NK-92 treated with Interleukin-12 subunit alpha and Interleukin-12 subunit beta, amount 100 ng/mL, for 24 hours (cell line): ENCODE data around the gene CHRM5.
"Not testable (repeated sequence)": the region's sequence is repeated elsewhere in the genome, so short reads cannot be mapped to it uniquely, and the experiment has no call there.

ENCODE experiments used
- DNase-seq: peaks from one replicate; lab custom pipeline; 2025; lab: John Stamatoyannopoulos, UW

CHRM5 gene

DNA sequence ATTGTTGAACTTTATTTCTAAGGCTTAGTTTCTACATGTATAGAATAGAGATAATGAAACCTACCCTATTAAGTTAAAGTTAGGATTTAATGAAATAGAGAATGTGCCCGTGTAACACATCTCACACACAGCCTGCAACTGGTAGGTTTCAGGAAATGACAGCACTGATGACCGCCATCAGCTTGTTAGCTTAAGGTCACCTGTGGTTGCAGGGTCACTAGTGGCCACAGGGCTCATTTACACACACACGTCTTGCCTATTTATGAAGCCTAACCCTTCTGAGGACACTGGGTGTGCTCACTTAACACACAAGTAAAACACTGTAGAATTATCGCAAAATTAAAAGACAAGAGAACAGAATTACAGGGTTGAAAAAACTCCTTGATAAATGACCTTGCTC lies 20.1 kb downstream of the CHRM5 start:
- no peak for DNase-seq

DNA sequence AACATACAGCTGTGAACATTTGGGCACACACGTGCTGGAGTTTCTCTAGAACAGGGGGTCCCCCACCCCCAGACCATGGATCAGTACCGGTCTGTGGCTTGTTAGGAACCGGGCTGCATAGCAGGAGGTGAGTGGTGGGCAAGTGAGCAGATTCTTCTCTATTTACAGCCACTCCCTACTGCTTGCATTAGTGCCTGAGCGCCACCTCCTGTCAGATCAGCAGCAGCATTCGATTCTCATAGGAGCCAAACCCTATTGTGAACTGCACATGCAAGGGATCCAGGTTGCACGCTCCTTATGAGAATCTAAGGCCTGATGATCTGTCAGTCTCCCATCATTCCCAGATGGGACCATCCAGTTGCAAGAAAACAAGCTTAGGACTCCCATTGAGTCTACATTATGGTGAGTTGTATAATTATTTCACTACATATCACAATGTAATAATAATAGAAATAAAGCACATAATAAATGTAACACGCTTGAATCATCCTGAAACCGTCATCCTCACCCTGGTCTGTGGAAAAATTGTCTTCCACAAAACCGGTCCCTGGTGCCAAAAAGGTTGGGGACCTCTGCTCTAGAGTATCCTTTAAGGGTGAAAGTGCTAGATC lies 25.8 kb downstream of the CHRM5 start:
- DNase-seq = no peak

DNA sequence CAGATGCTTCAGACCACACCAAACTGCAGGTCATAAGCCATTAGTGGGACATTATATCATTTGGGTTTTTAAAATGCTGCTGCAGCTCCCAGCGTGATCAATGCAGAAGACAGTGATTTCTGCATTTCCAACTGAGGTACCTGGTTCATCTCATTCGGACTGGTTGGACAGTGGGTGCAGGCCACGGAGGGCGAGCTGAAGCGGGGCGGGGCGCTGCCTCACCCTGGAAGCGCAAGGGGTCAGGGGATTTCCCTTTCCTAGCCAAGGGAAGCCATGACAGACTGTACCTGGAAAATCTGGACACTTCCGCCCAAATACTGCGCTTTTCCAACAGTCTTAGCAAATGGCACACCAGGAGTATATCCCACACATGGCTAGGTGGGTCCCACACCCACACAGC lies 27.4 kb downstream of the CHRM5 start:
- DNase-seq = not testable (repeated sequence)

DNA sequence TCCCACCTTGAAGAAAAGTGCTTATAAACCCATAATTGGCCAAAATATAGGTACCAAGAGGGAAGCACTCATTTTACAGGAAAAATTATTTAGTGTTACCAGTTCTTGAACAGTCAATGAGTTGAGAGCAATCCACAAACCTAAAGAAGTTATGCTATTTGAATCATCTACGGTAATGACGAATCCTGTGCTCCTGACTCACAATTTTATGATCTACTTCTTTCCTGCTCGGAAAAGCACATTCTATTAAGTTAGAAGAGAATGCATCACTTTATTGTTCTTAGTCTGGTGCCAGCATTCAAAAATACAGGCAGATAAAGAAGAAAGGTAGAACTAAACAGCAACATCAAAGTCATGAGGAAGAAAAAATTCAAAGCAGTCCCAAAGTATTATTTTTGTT lies 33.2 kb downstream of the CHRM5 start:
- DNase-seq = no peak

DNA sequence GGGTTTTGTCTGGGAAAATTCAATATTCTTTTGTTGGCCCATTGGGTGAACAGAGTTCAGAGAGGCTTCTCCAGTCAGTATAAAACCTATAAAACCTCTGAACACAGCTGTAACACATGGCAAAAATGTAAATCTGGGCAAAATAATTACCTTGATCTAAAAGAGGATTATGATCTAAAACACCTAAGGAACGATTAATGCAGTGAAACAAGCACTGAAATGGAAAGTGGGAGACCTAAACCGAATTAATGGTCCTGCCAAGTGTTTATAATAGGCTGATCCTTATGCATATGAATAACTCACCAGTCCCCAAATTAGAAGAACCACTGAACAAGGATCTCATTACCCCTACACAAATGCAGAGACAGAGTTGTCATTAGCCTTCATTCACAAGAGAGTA lies 38.1 kb downstream of the CHRM5 start:
- no peak for DNase-seq

DNA sequence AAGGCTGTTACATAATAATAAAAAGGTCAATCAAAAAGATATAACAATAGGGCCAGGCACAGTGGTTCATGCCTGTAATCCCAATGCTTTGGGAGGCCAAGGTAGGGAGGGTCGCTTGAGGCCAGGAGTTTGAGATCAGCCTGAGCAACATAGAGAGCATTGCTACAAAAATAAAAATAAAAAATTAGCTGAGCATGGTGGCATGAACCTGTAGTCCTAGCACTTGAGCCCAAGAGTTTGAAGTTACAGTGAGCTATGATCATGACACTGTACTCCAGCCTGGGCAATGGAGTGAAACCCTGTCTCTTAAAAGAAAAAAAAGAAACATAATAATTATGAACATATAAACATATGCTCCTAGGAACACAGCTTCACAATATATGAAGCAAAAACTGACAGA lies 41.4 kb downstream of the CHRM5 start:
- DNase-seq = no peak

DNA sequence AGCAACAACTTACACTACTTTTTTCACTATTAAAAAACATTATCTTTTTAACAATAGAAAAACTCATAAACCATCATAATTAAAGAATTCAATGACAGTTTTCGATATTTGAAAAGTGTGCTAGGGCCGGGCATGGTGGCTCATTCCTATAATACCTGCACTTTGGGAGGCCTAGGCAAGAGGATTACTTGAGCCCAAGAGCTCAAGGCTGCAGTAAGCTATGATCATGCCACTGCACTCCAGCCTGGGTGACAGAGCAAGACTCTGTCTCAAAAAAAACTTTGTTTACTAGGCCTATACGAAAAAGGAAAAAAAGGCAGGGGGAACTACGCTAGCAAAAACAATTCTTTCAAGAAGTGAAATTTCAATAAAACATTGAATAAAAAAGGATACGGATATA lies 42.6 kb downstream of the CHRM5 start:
- no peak for DNase-seq

DNA sequence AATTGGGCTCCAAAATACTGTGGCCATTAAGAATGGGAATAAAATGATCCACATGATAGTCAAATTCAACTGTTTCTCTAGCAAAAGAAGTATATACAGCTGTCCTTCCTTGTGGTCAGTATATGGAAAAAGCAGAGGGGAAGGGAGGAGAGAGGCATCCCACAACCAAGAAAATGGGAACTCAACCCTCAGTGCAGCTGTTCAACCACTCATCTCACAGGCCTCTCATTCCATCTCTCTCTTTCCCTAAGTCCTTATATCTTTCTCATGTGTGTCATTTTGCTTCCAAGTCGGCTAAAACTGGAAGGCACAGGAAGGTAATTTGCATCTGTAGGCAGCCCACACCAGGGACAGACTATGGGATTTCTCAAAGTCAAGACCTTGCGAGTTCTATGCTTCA lies 43.2 kb downstream of the CHRM5 start:
- DNase-seq = no peak

DNA sequence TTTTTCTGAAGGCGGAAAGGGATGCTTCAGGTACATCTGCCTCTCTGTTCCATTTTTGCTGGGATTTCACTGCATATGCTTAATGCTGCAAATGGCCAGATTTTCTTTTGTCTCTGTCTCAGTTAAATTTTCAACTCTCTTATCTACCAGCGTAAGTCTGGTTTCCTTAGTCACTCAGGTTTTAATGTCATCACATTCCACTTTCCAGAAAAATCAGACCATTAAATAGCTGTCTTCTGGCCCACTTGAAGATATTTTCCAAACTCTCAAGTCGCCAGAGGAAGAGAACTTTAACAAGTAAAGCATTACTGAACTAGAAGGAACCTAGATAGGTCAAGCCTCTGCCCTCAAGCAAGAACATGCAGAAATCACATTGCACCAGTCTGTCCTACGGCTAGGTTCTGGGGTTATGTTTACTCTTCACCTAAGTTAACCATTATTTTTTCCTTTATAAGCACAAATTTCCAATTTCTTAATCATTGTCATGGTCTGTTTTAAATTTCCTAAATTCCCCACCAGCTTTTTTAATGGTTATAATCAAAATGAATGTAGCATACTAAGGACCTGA lies 44.2 kb downstream of the CHRM5 start:
- DNase-seq = no peak

DNA sequence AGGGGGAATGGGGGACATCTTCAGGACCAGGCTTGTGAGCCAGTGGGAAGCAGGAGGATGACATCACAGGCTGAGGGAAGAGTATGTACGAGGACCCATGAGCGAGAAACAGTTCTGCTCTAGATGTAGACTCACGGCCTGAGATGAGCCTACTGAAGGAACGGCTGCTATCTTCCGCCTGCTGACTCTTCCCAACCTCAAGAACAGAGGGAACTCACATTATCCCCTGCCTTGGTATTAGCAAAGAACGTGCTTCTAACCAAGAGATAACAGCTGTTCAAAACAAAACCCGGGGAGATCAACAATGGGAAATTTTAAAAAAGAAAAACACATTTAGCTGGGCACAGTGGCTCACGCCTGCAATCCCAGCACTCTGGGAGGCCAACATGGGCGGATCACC lies 45.4 kb downstream of the CHRM5 start:
- no peak for DNase-seq

DNA sequence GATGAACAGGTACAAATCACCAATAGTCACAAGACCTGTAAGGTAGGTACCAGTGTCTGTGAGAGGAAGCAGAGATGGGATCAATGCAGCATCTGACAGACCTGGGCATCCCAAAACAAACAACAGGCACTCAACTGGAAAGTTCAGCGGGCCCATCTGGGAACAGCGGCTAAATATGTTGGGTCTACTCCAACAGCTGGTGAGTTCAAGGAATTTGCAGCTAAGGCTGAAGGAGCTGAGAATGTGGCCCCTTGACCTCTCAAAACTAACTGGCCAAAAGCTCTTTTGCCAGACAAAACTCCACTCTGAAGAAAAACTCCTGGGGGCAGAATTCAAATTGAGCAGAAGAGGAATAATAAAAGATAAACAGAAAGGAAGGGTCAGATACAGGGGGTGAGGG lies 46.3 kb downstream of the CHRM5 start:
- DNase-seq = no peak

DNA sequence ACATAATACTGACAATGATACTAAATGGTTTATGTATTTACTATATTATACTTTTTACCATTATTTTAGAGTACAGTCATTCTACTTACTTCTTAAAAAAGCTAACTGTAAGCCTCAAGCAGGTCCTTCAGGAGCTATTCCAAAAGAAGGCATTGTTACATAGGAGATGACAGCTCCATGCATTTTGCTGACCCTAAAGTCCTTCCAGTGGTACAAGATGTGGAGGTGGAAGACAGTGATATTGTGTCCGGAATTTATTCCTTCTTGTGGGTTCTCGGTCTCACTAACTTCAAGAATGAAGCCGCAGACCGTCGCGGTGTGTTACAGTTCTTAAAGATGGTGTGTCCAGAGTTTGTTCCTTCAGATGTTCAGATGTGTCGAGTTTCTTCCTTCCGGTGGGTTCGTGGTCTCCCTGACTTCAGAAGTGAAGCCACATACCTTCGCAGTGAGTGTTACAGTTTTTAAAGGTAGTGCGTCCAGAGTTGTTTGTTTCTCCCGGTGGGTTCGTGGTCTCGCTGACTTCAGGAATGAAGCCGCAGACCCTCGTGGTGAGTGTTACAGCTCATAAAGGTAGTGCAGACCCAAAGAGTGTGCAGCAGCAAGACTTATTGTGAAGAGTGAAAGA lies 49.8 kb downstream of the CHRM5 start:
- DNase-seq = no peak

DNA sequence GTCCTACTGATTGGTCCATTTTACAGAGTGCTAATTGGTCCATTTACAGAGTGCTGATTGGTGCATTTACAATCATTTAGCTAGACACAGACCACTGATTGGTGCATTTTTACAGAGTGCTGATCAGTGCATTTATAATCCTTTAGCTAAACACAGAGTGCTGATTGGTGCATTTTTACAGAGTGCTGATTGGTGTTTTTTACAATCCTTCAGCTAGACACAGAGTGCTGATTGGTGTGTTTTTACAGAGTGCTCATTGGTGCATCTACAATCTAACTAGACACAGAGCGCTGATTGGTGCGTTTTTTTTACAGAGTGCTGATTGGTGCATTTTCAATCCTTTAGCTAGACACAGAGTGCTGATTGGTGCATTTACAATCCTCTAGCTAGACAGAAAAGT lies 50.4 kb downstream of the CHRM5 start:
- DNase-seq = not testable (repeated sequence)

DNA sequence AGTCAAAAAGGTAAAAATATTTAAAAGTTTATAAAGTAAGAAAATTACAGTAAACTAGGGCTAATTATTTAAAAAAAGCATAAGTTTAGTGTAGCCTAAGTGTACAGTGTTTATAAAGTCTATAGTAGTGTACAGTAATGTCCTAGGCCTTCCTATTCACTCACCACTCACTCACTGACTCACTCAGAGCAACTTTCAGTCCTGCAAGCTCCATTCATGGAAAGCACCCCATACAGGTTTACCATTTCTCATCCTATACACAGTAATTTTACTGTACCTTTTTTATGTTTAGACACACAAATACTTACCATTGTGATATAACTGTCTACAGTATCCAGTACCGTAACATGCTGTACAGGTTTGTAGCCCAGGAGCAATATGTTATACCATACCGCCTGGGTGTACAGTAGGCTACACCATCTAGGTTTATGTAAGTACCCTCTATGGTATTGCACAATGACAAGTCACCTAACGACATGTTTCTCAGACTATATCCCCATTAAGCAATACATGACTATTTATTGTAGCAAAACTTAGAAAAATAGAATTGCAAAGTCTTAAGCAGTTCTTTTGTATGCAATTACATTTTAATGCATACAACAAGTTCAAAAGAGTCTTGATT lies 51.2 kb downstream of the CHRM5 start:
- DNase-seq = no peak

DNA sequence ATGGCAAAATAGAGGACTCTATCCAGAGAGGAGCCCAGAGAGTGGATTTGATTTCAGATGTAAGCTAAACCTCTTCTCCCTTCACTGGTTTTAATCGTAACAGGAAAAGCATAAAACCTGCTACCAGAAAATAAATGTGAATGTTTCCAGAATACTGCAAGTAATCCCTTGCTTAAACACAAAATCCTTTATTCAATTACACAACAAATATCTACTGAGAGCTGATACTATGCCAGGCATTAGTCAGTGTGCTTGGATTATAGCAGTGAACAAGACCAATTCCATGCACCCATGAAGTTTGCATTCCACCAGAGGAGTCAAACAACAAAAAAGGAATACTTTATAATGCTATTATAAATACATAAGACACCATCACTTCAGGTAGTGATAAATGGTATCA lies 55.6 kb downstream of the CHRM5 start:
- no peak for DNase-seq

DNA sequence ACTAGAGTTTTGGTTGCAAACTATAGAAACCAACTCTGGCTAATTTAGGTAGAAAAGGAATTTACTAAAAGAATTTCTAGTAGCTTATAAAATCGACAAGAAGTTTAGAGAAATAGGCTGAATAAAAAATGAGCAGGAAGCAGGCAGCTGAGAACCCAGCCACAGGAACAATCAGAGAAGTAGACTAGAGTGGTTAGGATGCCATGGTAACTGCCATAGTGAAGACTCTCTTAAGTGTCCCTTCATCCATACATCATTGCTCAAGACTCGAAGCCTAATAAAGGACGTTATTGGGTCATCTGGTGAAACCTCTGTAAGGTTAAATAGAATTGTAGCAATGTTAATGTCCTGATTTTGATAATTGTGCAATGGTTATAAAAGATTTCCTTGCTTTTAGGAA lies 57.0 kb downstream of the CHRM5 start:
- no peak for DNase-seq

DNA sequence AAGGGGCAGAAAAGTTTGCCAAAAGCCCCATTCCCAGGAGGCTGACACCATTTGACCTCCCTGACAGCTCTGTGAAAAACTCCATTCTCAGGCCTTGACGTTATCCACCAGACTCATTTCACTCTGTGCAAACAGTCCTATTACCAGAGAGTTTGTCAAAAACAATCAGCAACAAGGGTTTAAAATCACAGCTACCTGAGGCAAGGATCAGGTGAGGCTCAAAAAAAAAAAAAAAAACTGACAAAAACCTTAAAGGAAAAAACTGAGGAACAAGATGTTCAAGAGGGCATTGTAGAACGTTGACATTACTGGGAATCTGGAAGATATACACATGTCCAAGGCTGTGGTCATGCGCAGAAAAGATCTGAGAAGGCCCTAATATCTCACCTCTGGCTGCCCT lies 59.3 kb downstream of the CHRM5 start:
- no peak for DNase-seq

DNA sequence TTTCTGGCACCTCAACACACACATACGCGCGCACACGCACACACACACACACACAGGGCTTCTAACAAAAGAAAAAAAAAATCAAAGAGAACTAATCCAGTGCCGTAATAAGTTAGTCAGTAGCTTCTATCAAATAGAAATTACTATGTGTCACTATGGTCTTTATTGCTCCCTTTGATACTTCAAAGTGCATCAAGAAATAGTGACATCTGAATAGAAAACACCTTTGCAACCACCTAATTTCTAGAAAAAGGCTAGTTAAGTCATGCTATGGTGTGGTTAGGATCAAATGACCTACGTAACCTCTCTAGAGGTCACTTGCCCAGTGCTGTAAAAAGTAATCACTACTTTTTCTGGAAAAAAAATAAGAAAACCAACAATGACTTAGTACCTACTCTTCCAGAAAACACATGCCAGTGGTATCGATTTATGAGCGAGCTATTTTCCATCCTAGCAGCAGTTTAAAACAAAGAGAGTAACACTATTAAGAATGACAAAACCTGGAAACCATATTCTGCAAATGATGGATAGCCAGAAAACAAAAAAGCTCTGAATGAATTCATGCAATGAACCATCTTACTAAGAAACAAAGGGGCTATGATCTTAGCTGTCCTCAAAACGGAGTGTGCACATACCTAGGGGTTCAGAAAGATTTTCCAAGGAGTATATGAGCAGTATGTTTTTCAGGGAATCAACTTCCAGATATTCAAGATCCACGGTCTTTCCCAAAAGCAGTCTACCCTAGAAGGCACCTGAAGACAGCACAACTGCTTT lies 63.9 kb downstream of the CHRM5 start:
- DNase-seq = no peak

DNA sequence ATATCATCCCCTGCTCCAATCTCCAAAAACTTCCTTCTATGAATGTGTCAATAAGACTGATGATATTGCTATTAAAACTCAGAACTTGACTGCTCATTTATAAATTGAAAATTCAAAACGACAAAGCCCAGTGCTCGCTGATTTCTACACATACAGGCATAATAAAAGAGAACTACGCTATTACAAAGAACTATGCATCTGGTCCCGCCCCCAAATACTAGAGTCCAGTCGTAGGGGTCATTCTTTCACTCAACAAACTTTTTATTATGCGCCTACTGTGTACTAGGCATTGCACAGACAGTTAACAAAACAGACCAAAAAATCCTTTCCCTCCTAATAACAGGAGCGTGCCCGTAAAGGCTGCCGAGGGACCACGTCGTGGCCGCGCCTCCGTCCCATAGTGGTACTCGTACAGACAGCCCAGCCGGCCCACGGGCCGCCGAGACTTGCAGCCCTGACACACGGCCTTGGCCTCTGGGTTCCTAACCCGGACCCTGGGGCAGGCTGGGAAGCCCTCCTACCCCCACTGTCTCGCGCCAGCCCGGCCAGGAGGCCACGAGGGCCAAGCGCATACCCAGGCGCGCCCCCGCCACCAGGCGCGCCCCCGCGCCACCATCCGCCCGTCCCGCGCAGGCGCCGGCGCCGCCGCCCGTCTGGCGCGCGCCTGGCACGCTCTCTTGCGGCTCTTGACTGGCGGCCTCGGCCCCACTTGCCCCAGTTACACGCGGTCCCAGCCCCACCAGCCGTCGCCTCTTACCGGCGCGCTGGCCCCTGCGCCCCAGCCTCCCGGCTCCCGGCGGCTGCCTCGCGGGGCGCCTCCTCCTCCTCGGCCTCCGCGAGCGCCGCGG lies 70.0 kb downstream of the CHRM5 start:
- peak; percentile 75 for DNase-seq

DNA sequence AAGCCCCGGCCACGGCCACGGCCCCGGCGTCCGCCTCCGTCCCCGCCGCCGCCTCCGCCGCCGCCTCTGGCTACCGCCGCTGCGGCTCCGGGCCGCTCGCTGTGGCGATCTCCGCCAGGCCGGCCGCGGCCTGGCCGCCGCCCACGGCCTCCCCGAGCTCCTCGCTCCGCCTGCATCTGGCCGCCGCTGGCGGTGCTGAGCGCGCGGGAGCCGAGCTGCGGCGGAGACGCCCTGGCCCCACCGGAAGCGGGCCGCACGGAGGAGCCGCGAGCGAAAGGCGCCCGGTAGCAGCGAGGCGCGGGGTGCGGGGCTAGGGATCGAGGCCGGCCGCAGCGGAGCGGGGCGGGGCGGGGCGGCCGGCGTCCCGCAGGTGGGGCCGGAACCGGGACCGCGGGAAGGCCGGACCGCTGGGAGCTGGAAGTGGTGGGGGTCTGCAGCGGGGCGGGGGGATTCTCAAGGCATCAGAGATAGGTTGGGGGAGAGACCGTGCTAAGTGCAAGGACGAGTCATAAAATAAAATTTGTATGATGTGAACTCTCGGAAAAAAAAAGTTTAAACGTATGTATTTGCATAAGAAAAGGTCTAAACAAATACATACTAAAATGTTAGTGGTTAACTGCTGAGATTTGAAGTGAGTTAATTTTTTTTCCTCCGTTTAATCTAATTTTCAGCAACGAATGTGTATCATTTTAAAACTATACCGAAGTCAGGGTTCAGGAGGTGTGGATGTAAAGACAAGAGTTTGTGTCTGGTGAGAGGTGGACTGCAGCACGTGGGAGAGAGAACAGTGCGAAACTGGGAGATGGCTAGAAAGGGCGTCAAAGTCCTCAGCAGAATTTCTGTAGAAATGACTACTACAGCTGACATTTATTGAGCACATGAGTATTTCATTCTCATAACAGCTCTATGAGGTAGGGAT lies 70.8 kb downstream of the CHRM5 start, which contains the start of gene AVEN:
AVEN (minus strand) TSS at position 334 of the 919 bp plus-strand sequence; CDS start at position 176, 158 bp downstream.
- peak; percentile 48 for DNase-seq

DNA sequence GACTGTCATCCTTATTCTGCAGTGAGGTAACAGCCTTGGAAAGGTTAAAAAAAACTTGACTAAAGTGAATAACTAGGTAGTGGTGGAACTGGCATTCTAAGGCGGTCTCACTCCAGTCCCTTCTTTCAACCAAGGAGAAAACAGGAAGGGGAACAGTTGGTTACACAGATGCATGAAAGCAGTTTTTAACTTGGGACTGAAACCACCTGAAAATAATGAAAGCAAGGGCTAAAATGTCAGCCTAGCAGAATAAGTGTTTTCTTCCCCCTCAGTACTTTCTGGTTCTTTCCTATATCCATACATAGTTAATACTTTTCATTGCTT lies 71.5 kb downstream of the CHRM5 start:
- DNase-seq = no peak
